IMR-90 (cell line): ENCODE results near the gene BCL11A. TPM values are rescaled to one million over a fixed set of nuclear protein-coding genes. Genes with fewer than 3 reads are reported as not detected.

Experiments
- ATAC-seq: fragments of 200-7000 bp; cut with Tn5 transposase; 2 replicates; pipeline ENCODE4 v1.9.1; 2020; ENCODE audit warnings: low read depth, mild to moderate bottlenecking, moderate library complexity
- BruUV-seq: library from RNA; stranded (reverse); fragments of 400-500 nt; replicated peaks from 2 replicates; lab custom pipeline; 2021; lab: Mats Ljungman, UMichigan
- CTCF ChIA-PET: fragments of 300-600 bp; formaldehyde crosslinking; extraction: SDS; loops from one replicate; lab custom pipeline; 2021; ENCODE audit warnings: antibody characterized with exemption; lab: Yijun Ruan, JAX
- POLR2A ChIA-PET: fragments of 300-600 bp; sonication (Branson Sonifier 250); formaldehyde crosslinking; loops from one replicate; lab custom pipeline; 2022; ENCODE audit warnings: antibody characterized with exemption; ENCODE audit not compliant: unreplicated experiment; lab: Charles Lee
- DNase-seq: peaks from one replicate; pipeline ENCODE4 v3.0.0; 2013
- H2AFZ ChIP-seq: replicated peaks from 2 replicates; pipeline ENCODE3; 2013; ENCODE audit warnings: low read length, mild to moderate bottlenecking; ENCODE audit not compliant: poor library complexity
- H2AK5ac ChIP-seq: 2 replicates; pipeline ENCODE4 v1.6.1; 2013; ENCODE audit warnings: low read depth, low read length, inconsistent platforms
- H2AK9ac ChIP-seq: replicated peaks from 2 replicates; pipeline ENCODE3; 2013; ENCODE audit warnings: mild to moderate bottlenecking, low read depth, low read length, moderate library complexity; ENCODE audit not compliant: poor library complexity
- H2BK120ac ChIP-seq: 2 replicates; pipeline ENCODE4 v1.6.1; 2013; ENCODE audit warnings: low read depth, low read length, inconsistent platforms
- H2BK15ac ChIP-seq: 3 replicates; pipeline ENCODE4 v1.6.1; 2013; ENCODE audit warnings: low read depth, low read length, inconsistent platforms
- H2BK20ac ChIP-seq: 2 replicates; pipeline ENCODE4 v1.6.1; 2013; ENCODE audit warnings: low read depth, mild to moderate bottlenecking, inconsistent platforms, low read length, moderate library complexity
- H2BK5ac ChIP-seq: 2 replicates; pipeline ENCODE4 v1.6.1; 2013; ENCODE audit warnings: mild to moderate bottlenecking, low read depth, low read length, inconsistent platforms; ENCODE audit not compliant: poor library complexity, severe bottlenecking
- H3K14ac ChIP-seq: replicated peaks from 2 replicates; pipeline ENCODE4 v1.6.1; 2013; ENCODE audit warnings: low read depth, low read length, inconsistent platforms
- H3K18ac ChIP-seq: 2 replicates; pipeline ENCODE4 v1.6.1; 2013; ENCODE audit warnings: low read depth, low read length, control low read depth
- H3K23ac ChIP-seq: 2 replicates; pipeline ENCODE4 v1.6.1; 2013; ENCODE audit warnings: low read depth, low read length, inconsistent platforms
- H3K27ac ChIP-seq: 2 replicates; pipeline ENCODE4 v1.5.1; 2013; ENCODE audit warnings: mild to moderate bottlenecking, control low read depth, low read length; ENCODE audit not compliant: insufficient read depth
- H3K27me3 ChIP-seq: 2 replicates; pipeline ENCODE4 v1.6.1; 2013; ENCODE audit warnings: low read length; ENCODE audit not compliant: control insufficient read depth, insufficient read depth
- H3K36me3 ChIP-seq: 2 replicates; pipeline ENCODE4 v1.6.1; 2013; ENCODE audit warnings: low read length, mixed read lengths; ENCODE audit not compliant: control insufficient read depth, insufficient read depth
- H3K4ac ChIP-seq: 2 replicates; pipeline ENCODE4 v1.6.1; 2013; ENCODE audit warnings: low read depth, low read length, inconsistent platforms
- H3K4me1 ChIP-seq: 2 replicates; pipeline ENCODE4 v1.6.1; 2013; ENCODE audit warnings: low read length, mixed read lengths; ENCODE audit not compliant: control insufficient read depth, insufficient read depth
- H3K4me2 ChIP-seq: 2 replicates; pipeline ENCODE4 v1.6.1; 2013; ENCODE audit warnings: low read depth, mild to moderate bottlenecking, control low read depth, low read length, moderate library complexity
- H3K4me3 ChIP-seq: 2 replicates; pipeline ENCODE4 v1.5.1; 2013; ENCODE audit warnings: low read depth, mild to moderate bottlenecking, control low read depth, low read length, moderate library complexity; ENCODE audit not compliant: insufficient read depth
- H3K56ac ChIP-seq: 2 replicates; pipeline ENCODE4 v1.6.1; 2013; ENCODE audit warnings: low read length, inconsistent platforms; ENCODE audit not compliant: insufficient read depth; ENCODE audit errors: extremely low read depth
- H3K79me1 ChIP-seq, 2 experiments: 2 replicates each; pipeline ENCODE4 v1.6.1; 2013; ENCODE audit warnings: low read length in 2 of 2, inconsistent platforms in 1 of 2, low read depth in 1 of 2
- H3K9ac ChIP-seq: 2 replicates; pipeline ENCODE4 v1.6.1; 2013; ENCODE audit warnings: low read depth, low read length, control low read depth
- H3K9me1 ChIP-seq: 2 replicates; pipeline ENCODE4 v1.6.1; 2013; ENCODE audit warnings: low read length, inconsistent platforms; ENCODE audit not compliant: insufficient read depth
- H3K9me3 ChIP-seq: 2 replicates; pipeline ENCODE4 v1.6.1; 2013; ENCODE audit warnings: low read length; ENCODE audit not compliant: control insufficient read depth, insufficient read depth
- H4K20me1 ChIP-seq: 2 replicates; pipeline ENCODE4 v1.6.1; 2013; ENCODE audit warnings: low read length, inconsistent platforms; ENCODE audit not compliant: insufficient read depth
- H4K5ac ChIP-seq: 2 replicates; pipeline ENCODE4 v1.6.1; 2013; ENCODE audit warnings: mild to moderate bottlenecking, low read depth, low read length, control low read depth
- H4K8ac ChIP-seq, 2 experiments: 2 replicates each; pipeline ENCODE4 v1.6.1; 2013; ENCODE audit warnings: low read depth in 2 of 2, low read length in 2 of 2, control low read depth in 1 of 2, inconsistent platforms in 1 of 2
- H4K91ac ChIP-seq: 2 replicates; pipeline ENCODE4 v1.6.1; 2013; ENCODE audit warnings: low read depth, low read length, inconsistent platforms; ENCODE audit not compliant: insufficient read depth
- FOS ChIP-seq: fragments of 150-350 bp; IDR thresholded peaks from 2 replicates; pipeline ENCODE4 v1.6.1; 2016; ENCODE audit warnings: low read depth, low read length
- WGBS, 2 experiments: methylation state at CpG; one replicate each; pipeline versions ENCODE4 v1.1.5 to v1.1.7; 2013; ENCODE audit warnings: missing lambda C conversion rate in 2 of 2; ENCODE audit not compliant: insufficient read length in 1 of 2; ENCODE audit errors: extremely low coverage in 2 of 2; 5-methylcytosine and 5-hydroxymethylcytosine counted together
- dilution Hi-C: fragments of 300-500 bp; cut with HindIII; formaldehyde crosslinking; loops from one replicate; pipeline ENCODE4 v1.14.3; 2018; ENCODE audit warnings: low sequenced_read_pairs; ENCODE audit not compliant: unreplicated experiment
- in situ Hi-C: fragments of 300-500 bp; cut with MboI; formaldehyde crosslinking; loops from 3 replicates; pipeline ENCODE4 v1.14.3; 2019; ENCODE audit warnings: low sequenced_read_pairs, inconsistent platforms, mixed read lengths
- intact Hi-C: fragments of 100-400 bp; cut with micrococcal nuclease; formaldehyde crosslinking; loops from 2 replicates; pipeline ENCODE4 v1.10.0; 2022
- polyA plus RNA-seq, 3 experiments: library from polyadenylated mRNA; depleted of rRNA; stranded (reverse); fragments of >200 nt; gene quantifications; 2 replicates each; pipeline ENCODE4 v1.2.3, GENCODE V29; 2012; ENCODE audit warnings: low replicate concordance in 1 of 3
- total RNA-seq: library from RNA; depleted of rRNA; stranded (reverse); fragments of >200 nt; gene quantifications from 2 replicates; pipeline ENCODE4 v1.2.3, GENCODE V29; 2012

The BCL11A gene
- total and polyA plus RNA-seq, 2 of the 4 experiments (the other 2 are of a cell fraction) = 1.0 to 1.1 TPM

DNA sequence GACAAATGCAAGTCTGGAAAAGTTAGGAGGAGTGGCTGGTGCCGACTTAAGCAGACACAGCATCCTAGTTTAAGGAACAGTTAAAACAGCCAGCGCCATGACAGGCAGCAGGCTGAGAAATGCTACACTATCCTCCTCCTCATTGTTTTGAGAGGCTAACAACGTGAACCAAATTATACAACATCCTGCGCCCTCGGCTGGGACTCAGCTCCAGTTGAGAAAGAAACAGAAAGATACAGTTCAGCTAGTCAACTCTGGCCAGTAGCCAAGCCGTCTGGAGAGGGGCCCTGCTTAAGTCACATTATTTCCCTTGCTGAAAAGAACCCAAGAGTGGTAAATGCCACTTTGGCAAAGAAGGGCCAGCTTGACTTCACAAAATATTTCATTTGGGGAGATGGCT is 90.2 kb downstream of the BCL11A start:
- no peak for TF ChIP-seq FOS
- ATAC-seq (no peak), DNase-seq (peak; percentile 48)
- H2BK20ac ChIP-seq = no peak overlapping the region
- H3K4me3 ChIP-seq = no peak overlapping the region
- H3K4me1 ChIP-seq = no peaks in the 10 kb centered on the region
- no peak overlapping the region for H3K56ac ChIP-seq
- H3K36me3 ChIP-seq = 0 out of 2 replicates have a peak, but pooled peaks cover 1% of the 10 kb centered on the region
- H3K27ac ChIP-seq = no peak overlapping the region
- ChIA-PET POLR2A (interaction anchor here (0.6 kb wide), 1 partner anchor 15 kb away, joined by 6 read pairs; no protein-coding TSS in a partner anchor), CTCF (no interaction called here)
- H3K9me3 ChIP-seq = no peaks in the 10 kb centered on the region
- H2AK9ac ChIP-seq = no peak overlapping the region
- H3K4me2 ChIP-seq = peak overlapping the region; percentile 17; the same call in 1 of the 2 replicates
- H2AK5ac ChIP-seq = no peak overlapping the region
- no peaks in the 10 kb centered on the region for H4K20me1 ChIP-seq
- H3K18ac ChIP-seq = no peak overlapping the region
- no peaks in the 10 kb centered on the region for H3K79me1 ChIP-seq
- H2BK120ac ChIP-seq = no peak overlapping the region
- H4K5ac ChIP-seq = no peak overlapping the region
- H2AFZ ChIP-seq = peak overlapping the region; percentile 11
- 0% methylated on average over 2 of the region's 6 CpGs; no CpG with 5 or more reads in 1 of the 2 experiments for WGBS, 2 experiments
- no peaks in the 10 kb centered on the region for H3K27me3 ChIP-seq
- dilution Hi-C loops (no loop called here), in situ Hi-C loops (no loop called here), intact Hi-C loops (no loop called here)
- no peak overlapping the region for H4K8ac ChIP-seq
- H3K9me1 ChIP-seq = no peaks in the 10 kb centered on the region
- H3K4ac ChIP-seq = no peak overlapping the region
- H2BK15ac ChIP-seq = no peak overlapping the region
- no peak overlapping the region for H3K9ac ChIP-seq
- H3K14ac ChIP-seq = no peak overlapping the region
- H2BK5ac ChIP-seq = no peak overlapping the region
- BruUV-seq = no TSS peak
- no peak overlapping the region for H4K91ac ChIP-seq
- H3K23ac ChIP-seq = no peak overlapping the region
